ENCODE data around the gene OAF.

Gene OAF

GRCh38 chr11:120201653-120202052 is 9.2 kb upstream of the OAF start:
- no peak for DNase-seq

GRCh38 chr11:120203626-120204025 is 7.2 kb upstream of the OAF start:
- no peak for DNase-seq

- no peak for DNase-seq
These were observed 5.2 kb upstream of the OAF start for GRCh38 chr11:120205596-120206161.

- DNase-seq, result no peak
These were observed 3.3 kb upstream of the OAF start for GRCh38 chr11:120207512-120207911.

GRCh38 chr11:120208001-120208441 is 2.8 kb upstream of the OAF start:
- peak in 1 of 56 donors; percentile 37 for DNase-seq

GRCh38 chr11:120208777-120209176 is 2.1 kb upstream of the OAF start:
- DNase-seq, result no peak

- peak in 2 of 56 donors; percentile 51 to 63 for DNase-seq
These were observed 846 bp upstream of the OAF start for GRCh38 chr11:120209746-120210625.

GRCh38 chr11:120211522-120212258 is 858 bp downstream of the OAF start:
- DNase-seq, result no peak

GRCh38 chr11:120212259-120212878 is 1.5 kb downstream of the OAF start:
- DNase-seq, result no peak

- DNase-seq, result no peak
These were observed 2.1 kb downstream of the OAF start for GRCh38 chr11:120212926-120213325.

GRCh38 chr11:120214581-120214980 is 3.7 kb downstream of the OAF start:
- DNase-seq, result no peak

- DNase-seq, result peak in 1 of 56 donors; percentile 42
These were observed 4.8 kb downstream of the OAF start for GRCh38 chr11:120215634-120216033.

GRCh38 chr11:120216426-120217102 is 5.7 kb downstream of the OAF start:
- DNase-seq, result no peak

- no peak for DNase-seq
These were observed 6.7 kb downstream of the OAF start for GRCh38 chr11:120217526-120217925.

- DNase-seq, result peak in 48 of 56 donors; percentile 13 to 93 (median 58)
These were observed 7.3 kb downstream of the OAF start for GRCh38 chr11:120217941-120218694.

- DNase-seq, result no peak
These were observed 7.8 kb downstream of the OAF start for GRCh38 chr11:120218695-120219033.

GRCh38 chr11:120219232-120219937 is 8.6 kb downstream of the OAF start:
- DNase-seq, result no peak

GRCh38 chr11:120219938-120220746 is 9.3 kb downstream of the OAF start:
- peak in 1 of 56 donors; percentile 13 for DNase-seq

GRCh38 chr11:120220747-120221037 is 9.9 kb downstream of the OAF start:
- DNase-seq, result no peak

All from amygdala (tissue), 56 donors.